GM12801 (cell line): Measurements from ENCODE around the gene FLOT1.

Experiments used
- CTCF ChIP-seq: IDR thresholded peaks from one replicate; pipeline ENCODE4 v1.5.1; 2011; ENCODE audit warnings: control low read depth; ENCODE audit not compliant: insufficient read length; ENCODE audit errors: extremely low read depth

FLOT1 gene

GRCh38 chr6:30744054-30744805 is 1.7 kb upstream of the FLOT1 start, which contains the start of gene IER3:
Gene IER3 (minus strand): TSS chr6:30744547. CDS start chr6:30744518, 29 bp downstream.
- no peak for TF ChIP-seq CTCF

DNA sequence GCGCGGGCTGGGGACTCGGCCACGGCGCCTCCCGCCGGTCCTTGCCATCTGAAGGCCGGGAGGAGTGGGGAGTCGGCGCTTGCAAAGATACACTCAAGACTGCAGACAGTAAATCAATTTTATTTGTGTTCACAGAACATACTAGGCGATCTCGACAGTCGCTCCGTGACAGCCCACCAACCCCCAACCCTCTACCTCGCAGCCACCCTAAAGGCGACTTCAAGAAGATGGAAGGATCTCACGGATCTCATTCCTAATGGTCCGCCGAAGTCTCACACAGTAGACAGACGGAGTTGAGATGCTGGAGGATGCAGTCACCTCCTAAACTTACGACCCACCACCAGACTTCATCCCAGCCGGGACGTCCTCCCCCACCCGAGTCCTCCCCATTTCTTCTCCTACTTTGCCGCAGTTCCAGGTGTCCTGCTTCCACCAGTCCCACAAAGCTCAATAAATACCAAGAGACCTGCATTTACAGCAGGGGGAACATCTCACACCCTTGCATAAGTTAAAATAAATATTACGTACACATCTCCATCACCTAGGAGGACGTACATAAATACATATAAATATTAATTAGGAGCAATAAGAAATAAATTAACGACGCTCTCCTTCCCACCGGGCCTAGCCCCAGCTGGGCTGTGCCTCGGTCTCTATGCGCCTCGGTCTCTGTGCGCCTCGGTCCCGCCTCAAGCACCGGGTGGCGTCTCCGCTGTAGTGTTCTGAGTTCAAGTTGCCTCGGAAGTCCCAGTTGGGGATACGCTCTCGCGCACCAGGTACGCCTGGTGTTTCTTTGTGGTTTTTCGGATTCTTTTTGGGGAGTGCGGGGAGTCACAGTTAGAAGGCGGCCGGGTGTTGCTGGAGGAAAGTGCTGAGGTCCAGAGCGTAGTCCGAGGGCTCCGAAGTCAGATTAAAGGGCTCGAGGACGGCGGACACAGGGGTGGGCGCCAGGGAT is 889 bp upstream of the FLOT1 start:
- no peak for TF ChIP-seq CTCF

DNA sequence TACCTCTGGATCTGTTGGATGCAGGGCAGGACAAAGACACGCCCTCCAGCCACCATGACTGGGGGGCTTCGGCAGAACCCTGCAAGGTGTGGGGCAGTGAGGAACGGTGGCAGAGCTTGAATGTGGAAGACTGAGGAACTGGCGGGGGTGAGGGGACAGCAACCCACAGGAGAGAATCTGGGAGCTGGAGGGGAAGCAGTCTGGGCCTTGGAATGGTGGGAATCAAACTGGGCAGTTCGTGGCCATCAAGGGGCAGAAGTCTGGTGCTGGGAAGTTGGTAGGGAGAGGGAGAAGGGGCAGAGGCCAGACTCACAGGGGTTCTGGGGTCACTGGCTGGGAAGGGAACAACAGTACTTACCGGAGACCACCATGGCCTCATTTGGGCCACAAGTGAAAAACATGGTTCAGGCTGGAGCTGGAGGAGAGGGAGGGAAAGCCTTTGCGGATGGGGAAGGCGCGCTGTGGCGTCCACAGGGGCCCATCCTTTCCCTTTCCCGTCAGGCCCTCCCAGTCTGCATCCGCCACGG is 635 bp downstream of the FLOT1 start:
- no peak for TF ChIP-seq CTCF

DNA sequence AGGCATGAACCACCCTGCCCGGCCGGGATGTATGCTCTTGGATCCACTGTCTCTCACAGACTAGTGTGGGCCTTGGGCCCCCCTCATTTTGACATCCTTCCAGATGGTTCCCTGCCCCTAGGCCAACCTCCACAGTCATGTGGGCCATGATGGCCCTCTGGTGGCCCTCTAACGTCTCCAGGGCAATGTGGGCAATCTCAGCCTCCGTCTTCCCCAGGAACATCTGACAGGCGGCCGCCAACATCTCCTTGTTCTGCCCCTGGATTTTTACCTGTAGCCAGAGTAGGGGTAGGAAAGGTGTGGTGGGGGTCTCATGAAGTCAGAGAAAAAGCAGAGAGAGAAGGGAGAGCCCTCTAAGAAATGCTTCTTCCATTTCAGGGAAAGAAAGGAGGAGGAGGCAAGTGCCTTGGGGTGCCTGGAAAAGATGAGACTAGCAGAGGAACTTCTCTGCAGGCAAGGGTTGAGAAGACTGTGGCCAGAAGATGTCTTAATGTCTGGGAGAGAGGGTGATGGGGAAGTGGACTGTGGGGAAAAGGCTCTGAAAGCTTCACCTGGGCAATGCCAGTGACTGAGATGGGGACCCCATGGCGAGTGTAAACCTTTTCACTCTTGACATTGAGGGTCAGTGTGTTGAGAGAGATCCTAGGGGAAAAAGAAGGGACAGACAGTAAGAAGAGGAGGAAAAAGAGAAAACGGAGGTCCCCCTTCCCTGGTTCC is 1.3 kb downstream of the FLOT1 start:
- TF ChIP-seq CTCF, result no peak

GRCh38 chr6:30740540-30740870 is 2.0 kb downstream of the FLOT1 start:
- no peak for TF ChIP-seq CTCF

GRCh38 chr6:30738532-30738931 is 4.0 kb downstream of the FLOT1 start:
- TF ChIP-seq CTCF, result no peak
